ENCODE data around the gene HESX1. TPM values are rescaled to one million over a fixed set of nuclear protein-coding genes. Genes with fewer than 3 reads are reported as not detected.

Gene HESX1
- total and polyA plus RNA-seq, 2 of the 4 experiments (the other 2 are of a cell fraction): 0.36 to 0.82 TPM

- peaks cover 20% of the 10 kb centered on the region for H4K20me1 ChIP-seq (ENCODE audit: insufficient read depth, low read length)
- H2BK15ac ChIP-seq (ENCODE audit: low read depth, low read length): no peak overlapping the region
- ATAC-seq (ENCODE audit: low read depth) (no peak), DNase-seq (no peak)
- no TSS peak for BruUV-seq (replicated peaks)
- H3K4me2 ChIP-seq (ENCODE audit: low read depth, low read length): no peak overlapping the region
- ChIA-PET CTCF (interaction anchor here (1.3 kb wide), 1 partner anchor 9 kb away, joined by 9 read pairs; no protein-coding TSS in a partner anchor), POLR2A (ENCODE audit: unreplicated experiment) (no interaction called here)
- dilution Hi-C loops (cut with HindIII; ENCODE audit: low sequenced_read_pairs, unreplicated experiment) (no loop called here), in situ Hi-C loops (cut with MboI; ENCODE audit: low sequenced_read_pairs) (no loop called here), intact Hi-C loops (cut with micrococcal nuclease) (no loop called here)
- H2AK5ac ChIP-seq (ENCODE audit: low read depth, low read length): no peak overlapping the region; the same call in 1 of the 2 replicates
- peaks cover 5% of the 10 kb centered on the region; the same call in 1 of the 2 replicates for H3K9me1 ChIP-seq (ENCODE audit: insufficient read depth, low read length)
- no peak overlapping the region for H3K4ac ChIP-seq (ENCODE audit: low read depth, low read length)
- no peak overlapping the region for H2BK5ac ChIP-seq (ENCODE audit: low read depth, low read length, poor library complexity, severe bottlenecking)
- no peak overlapping the region for H2BK120ac ChIP-seq (ENCODE audit: low read depth, low read length)
- H3K9me3 ChIP-seq (ENCODE audit: control insufficient read depth, insufficient read depth, low read length): no peaks in the 10 kb centered on the region
- H2AK9ac ChIP-seq (replicated peaks; ENCODE audit: low read depth, low read length, poor library complexity): no peak overlapping the region
- H3K4me3 ChIP-seq (ENCODE audit: insufficient read depth, low read depth, low read length): no peak overlapping the region
- TF ChIP-seq SMC3 (IDR thresholded peaks at IDR 0.05; ENCODE audit: low read depth, low read length): no peak
- TF ChIP-seq, protein P1, sequence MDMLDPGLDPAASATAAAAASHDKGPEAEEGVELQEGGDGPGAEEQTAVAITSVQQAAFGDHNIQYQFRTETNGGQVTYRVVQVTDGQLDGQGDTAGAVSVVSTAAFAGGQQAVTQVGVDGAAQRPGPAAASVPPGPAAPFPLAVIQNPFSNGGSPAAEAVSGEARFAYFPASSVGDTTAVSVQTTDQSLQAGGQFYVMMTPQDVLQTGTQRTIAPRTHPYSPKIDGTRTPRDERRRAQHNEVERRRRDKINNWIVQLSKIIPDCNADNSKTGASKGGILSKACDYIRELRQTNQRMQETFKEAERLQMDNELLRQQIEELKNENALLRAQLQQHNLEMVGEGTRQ (IDR thresholded peaks at IDR 0.05; ENCODE audit: low read depth, low read length): no peak
- TF ChIP-seq ELK1 (IDR thresholded peaks at IDR 0.05; ENCODE audit: borderline replicate concordance, low read depth, low read length): no peak
- no peak for TF ChIP-seq CTCF (conservative IDR thresholded peaks at IDR 0.05; ENCODE audit: low read depth, low read length)
- TF ChIP-seq BHLHE40 (IDR thresholded peaks at IDR 0.05; ENCODE audit: low read depth, low read length): no peak
- TF ChIP-seq MAFK (IDR thresholded peaks at IDR 0.05; ENCODE audit: low read depth, low read length): no peak
- TF ChIP-seq MAZ (IDR thresholded peaks at IDR 0.05; ENCODE audit: borderline replicate concordance, low read depth, low read length): no peak
- TF ChIP-seq FOS (IDR thresholded peaks at IDR 0.05; ENCODE audit: low read depth, low read length): no peak
- TF ChIP-seq RFX5 (IDR thresholded peaks at IDR 0.05; ENCODE audit: low read depth, low read length): no peak
- TF ChIP-seq MXI1 (IDR thresholded peaks at IDR 0.05; ENCODE audit: borderline replicate concordance, low read depth, low read length): no peak
- TF ChIP-seq RAD21 (IDR thresholded peaks at IDR 0.05; ENCODE audit: low read length): no peak
- TF ChIP-seq POLR2A (IDR thresholded peaks at IDR 0.05; ENCODE audit: low read depth, low read length): no peak
- no peak for TF ChIP-seq NFE2L2 (IDR thresholded peaks at IDR 0.05; ENCODE audit: low read depth, low read length)
- TF ChIP-seq RCOR1 (IDR thresholded peaks at IDR 0.05; ENCODE audit: insufficient replicate concordance, low read length): no peak
- no peak for TF ChIP-seq CEBPB (IDR thresholded peaks at IDR 0.05; ENCODE audit: low read depth, low read length)
- peaks cover 2% of the 10 kb centered on the region; the same call in 1 of the 2 replicates for H3K4me1 ChIP-seq (ENCODE audit: control insufficient read depth, insufficient read depth, low read length)
- no peaks in the 10 kb centered on the region for H3K27me3 ChIP-seq (ENCODE audit: control insufficient read depth, insufficient read depth, low read length)
- H3K56ac ChIP-seq (ENCODE audit: extremely low read depth, insufficient read depth, low read length): no peak overlapping the region
- no peak overlapping the region for H2AFZ ChIP-seq (replicated peaks; ENCODE audit: low read length, poor library complexity)
- H4K8ac ChIP-seq (ENCODE audit: low read depth in 2 of 2, low read length in 2 of 2): no peak overlapping the region
- H3K79me1 ChIP-seq (ENCODE audit: low read depth in 1 of 2, low read length in 2 of 2): peaks cover 12 to 46% of the 10 kb centered on the region in 2 experiments
- no peaks in the 10 kb centered on the region; the same call in 1 of the 2 replicates for H3K36me3 ChIP-seq (ENCODE audit: control insufficient read depth, insufficient read depth, low read length)
- H3K23ac ChIP-seq (ENCODE audit: low read depth, low read length): 0 out of 2 replicates have a peak overlapping the region, but pooled peaks have one; percentile 45
- no peak overlapping the region for H3K27ac ChIP-seq (ENCODE audit: insufficient read depth, low read length)
- H4K91ac ChIP-seq (ENCODE audit: insufficient read depth, low read depth, low read length): no peak overlapping the region
- no peak overlapping the region for H3K9ac ChIP-seq (ENCODE audit: low read depth, low read length)
- no peak overlapping the region for H2BK20ac ChIP-seq (ENCODE audit: low read depth, low read length)
- no peak overlapping the region for H3K14ac ChIP-seq (replicated peaks; ENCODE audit: low read depth, low read length)
- H4K5ac ChIP-seq (ENCODE audit: low read depth, low read length): no peak overlapping the region
- no peak overlapping the region for H3K18ac ChIP-seq (ENCODE audit: low read depth, low read length)
- WGBS, 2 experiments (ENCODE audit: extremely low coverage in 2 of 2, insufficient read length in 1 of 2): no CpG with 5 or more reads among the region's 2 CpGs
Observed at GRCh38 chr3:57230006-57230405, 30.2 kb upstream of the HESX1 start.

Measured in IMR-90 (cell line).